Heart left ventricle (tissue), 13 donors: ENCODE measurements around the gene LUC7L3.

Experiments
- CTCF ChIP-seq, 12 donors: fragments of 200-600 bp; sonication (generic) in 4 of 12; IDR thresholded peaks; one replicate each; pipeline versions ENCODE4 v1.5.0 to v1.8.0; 2018 to 2022; ENCODE audit warnings: antibody characterized with exemption in 12 of 12, mild to moderate bottlenecking in 5 of 12
- POLR2A ChIP-seq, 2 donors: fragments of 450-650 bp; IDR thresholded peaks; one replicate each; pipeline ENCODE4 v1.6.1; 2017; ENCODE audit warnings: antibody characterized with exemption in 2 of 2, mild to moderate bottlenecking in 2 of 2, moderate library complexity in 2 of 2
- donor health status: ischemic (EF 13 %, LVEDD 7.1; RV severe dilation, severe dysfunction).
- donor health status: DM: no; HTN: yes; CAD: no.
- donor health status: DM: no; HTN: no; CAD: no.
- donor health status: ischemic (EF 25% LVEDD 6.9; RV normal size, moderate dysfunction).
- donor health status: ischemic (EF 25% LVEDD 5.7; RV mildly dilated, moderate dysfunction).
- donor health status: ischemic (EF 35%, LVEDD 5.7; RV mildly dilated, moderate dysfunction).
- donor health status: nonischemic (EF 11% LVEDD 7.7; RV severe dilation, severe dysfunction).
- donor health status: DM: yes; HTN: yes; CAD: no.
- donor health status: PGD.
- donor health status: ischemic (EF 29% LVEDD 5.4; RV normal size, mild dysfunction).
- donor health status: nonischemic (EF 23%, LVEDD 6.1; RV moderate dilation, normal function).

- TF ChIP-seq CTCF (IDR thresholded peaks at IDR 0.05), result no peak
- TF ChIP-seq POLR2A (IDR thresholded peaks at IDR 0.05), result no peak
Observed at GRCh38 chr17:50794361-50794760, 75.0 kb downstream of the LUC7L3 start.
